PC-9 (cell line): ENCODE measurements around the gene ANKFY1.

Experiments used
- CTCF ChIP-seq: fragments of 200-600 bp; sonication (generic); conservative IDR thresholded peaks from 2 replicates; pipeline ENCODE4 v1.6.1; 2017; ENCODE audit warnings: mixed run types, antibody characterized with exemption, mild to moderate bottlenecking, moderate library complexity
- EZH2 ChIP-seq: fragments of 200-600 bp; sonication (generic); IDR thresholded peaks from 2 replicates; pipeline ENCODE4 v1.8.0; 2017; ENCODE audit warnings: antibody characterized with exemption, low read depth

DNA sequence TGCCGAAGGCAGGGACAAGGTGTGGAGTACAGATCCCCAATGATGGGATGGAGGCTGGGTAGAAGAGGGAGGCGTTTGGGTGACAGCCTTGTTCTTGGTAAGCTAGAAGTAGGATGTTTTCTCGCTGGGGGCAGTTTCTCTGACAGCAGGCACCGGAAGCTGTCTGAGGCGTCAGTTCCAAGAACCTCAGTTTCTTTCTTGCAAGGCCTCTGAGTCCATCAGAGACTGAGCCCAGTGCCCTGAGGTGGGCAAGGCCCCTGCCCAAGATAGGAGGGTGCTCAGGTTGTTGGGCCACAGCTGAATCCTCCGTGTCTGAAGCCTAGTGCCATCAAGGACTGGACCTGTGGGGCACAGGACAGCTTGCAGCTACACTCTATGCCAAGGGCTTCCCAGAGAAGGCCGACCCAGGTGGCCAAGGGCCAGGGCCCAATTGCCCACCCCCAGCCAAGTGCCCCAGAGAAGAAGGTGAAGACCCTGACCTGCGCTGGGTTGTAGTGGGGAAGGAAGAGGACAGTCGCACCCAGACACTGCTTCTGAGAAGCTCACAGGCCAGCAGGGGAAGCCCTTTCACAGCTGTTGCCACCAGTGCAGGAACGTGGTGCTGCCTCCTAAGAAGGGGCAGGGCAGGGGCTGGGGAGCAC lies 107.7 kb downstream of the ANKFY1 start:
- TF ChIP-seq CTCF: no peak
- no peak for TF ChIP-seq EZH2
